ENCODE measurements around the gene TBC1D4.
A peak's percentile ranks its signal among the peaks of the same experiment; 100 is the strongest.

The TBC1D4 gene, protein sequence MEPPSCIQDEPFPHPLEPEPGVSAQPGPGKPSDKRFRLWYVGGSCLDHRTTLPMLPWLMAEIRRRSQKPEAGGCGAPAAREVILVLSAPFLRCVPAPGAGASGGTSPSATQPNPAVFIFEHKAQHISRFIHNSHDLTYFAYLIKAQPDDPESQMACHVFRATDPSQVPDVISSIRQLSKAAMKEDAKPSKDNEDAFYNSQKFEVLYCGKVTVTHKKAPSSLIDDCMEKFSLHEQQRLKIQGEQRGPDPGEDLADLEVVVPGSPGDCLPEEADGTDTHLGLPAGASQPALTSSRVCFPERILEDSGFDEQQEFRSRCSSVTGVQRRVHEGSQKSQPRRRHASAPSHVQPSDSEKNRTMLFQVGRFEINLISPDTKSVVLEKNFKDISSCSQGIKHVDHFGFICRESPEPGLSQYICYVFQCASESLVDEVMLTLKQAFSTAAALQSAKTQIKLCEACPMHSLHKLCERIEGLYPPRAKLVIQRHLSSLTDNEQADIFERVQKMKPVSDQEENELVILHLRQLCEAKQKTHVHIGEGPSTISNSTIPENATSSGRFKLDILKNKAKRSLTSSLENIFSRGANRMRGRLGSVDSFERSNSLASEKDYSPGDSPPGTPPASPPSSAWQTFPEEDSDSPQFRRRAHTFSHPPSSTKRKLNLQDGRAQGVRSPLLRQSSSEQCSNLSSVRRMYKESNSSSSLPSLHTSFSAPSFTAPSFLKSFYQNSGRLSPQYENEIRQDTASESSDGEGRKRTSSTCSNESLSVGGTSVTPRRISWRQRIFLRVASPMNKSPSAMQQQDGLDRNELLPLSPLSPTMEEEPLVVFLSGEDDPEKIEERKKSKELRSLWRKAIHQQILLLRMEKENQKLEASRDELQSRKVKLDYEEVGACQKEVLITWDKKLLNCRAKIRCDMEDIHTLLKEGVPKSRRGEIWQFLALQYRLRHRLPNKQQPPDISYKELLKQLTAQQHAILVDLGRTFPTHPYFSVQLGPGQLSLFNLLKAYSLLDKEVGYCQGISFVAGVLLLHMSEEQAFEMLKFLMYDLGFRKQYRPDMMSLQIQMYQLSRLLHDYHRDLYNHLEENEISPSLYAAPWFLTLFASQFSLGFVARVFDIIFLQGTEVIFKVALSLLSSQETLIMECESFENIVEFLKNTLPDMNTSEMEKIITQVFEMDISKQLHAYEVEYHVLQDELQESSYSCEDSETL (N-terminal part only)

DNA sequence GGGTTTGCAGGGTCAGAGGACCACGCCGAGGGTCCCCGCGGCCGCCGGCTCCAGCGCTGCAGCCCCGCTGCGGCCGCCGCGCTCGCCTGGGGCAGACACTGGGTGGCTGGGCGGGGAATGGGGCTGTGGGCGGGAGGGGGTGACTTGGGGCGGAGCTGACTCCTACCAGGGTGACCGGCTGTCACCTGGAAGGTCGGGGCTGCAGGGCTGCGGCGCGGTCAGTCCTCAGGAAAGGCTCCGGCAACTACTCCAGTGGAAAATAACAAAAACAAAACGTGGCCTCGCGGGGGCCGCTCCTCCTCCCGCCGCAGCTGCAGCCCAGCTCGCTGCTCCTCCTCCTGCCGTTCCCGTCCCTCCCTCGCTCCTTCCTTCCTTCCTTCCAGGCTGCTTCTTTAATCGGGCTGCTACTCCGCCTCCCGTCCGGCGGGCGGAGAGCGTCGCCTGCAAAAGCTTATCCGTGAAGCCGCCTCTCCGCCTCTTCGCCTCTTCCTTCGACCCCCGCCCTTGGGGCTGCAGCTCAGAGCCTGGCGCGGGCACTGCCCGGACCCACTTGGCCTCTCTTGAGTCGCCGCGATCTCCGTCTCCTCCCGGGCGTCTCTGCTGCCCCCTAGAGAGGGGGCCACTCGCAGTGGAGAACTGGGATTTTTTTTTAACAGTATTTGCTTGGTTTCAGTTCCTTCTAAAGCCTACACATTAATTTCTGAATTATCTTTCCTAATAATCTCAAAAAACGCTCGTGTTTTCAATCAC, at the start of gene TBC1D4:
Gene TBC1D4 (minus strand): TSS at position 100 of the 750 bp plus-strand sequence. CDS start 402 bp downstream, outside the sequence.
- peak; percentile 97 for DNase-seq

DNA sequence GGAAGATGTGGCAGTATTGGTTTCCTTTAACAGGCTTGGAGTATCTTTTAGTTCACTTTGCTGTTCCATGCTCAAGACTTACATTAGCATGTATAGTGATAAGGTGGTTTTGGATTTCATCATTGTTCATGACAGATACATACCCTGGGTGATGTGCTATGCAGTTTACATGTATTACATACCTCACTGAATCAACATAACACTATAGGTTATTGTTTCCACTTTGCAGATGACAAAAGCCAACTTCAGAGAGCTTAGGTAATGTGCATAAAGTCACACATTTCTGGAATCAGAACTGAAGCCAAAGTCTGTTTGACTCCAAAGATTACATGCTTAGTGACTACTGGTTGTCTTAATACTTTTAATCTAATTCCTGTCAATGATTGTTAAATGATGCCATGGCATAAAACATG, 48.6 kb upstream of the TBC1D4 start:
- no peak for DNase-seq

DNA sequence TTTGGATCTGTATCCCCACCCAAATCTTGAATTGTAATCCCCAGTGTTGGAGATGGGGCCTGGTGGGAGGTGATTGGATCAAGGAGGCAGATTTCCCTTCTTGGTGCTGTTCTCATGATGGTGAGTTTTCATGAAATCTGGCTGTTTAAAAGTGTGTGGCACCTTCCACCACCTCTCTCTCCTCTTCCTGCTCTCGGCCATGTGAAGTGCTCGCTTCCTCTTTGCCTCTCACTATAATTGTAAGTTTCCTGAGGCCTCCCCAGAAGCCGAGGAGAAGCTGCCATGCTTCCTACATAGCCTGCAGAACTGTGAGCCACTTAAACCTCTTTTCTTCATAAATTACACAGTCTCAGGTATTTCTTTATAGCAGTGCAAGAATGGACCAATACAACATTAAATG, 40.0 kb upstream of the TBC1D4 start:
- DNase-seq: no peak

DNA sequence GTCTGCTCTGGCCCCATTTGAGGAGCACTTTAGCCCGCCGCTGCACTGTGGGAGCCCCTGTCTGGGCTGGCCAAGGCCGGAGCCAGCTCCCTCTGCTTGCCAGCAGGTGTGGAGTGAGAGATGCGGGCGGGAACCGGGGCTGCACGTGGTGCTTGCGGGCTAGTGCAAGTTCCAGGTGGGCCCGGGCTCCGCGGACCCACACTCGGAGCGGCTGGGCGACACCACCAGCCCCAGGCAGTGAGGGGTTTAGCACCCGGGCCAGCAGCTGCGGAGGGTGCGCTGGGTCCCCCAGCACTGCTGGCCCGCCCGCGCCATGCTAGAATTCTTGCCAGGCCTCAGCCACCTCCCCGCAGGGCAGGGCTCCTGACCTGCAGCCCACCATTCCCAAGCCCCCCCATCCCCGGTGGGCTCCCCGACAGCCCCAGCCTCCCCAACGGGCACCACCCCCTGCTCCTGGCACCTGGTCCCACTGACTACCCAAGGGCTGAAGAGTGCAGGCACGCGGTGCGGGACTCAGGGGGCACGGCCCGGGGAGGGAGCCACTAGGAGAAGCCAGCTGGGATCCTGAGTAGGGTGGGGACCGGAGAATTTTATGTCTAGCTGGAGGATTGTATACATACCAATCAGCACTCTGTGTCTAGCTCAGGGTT, 36.6 kb upstream of the TBC1D4 start:
- DNase-seq: no peak

DNA sequence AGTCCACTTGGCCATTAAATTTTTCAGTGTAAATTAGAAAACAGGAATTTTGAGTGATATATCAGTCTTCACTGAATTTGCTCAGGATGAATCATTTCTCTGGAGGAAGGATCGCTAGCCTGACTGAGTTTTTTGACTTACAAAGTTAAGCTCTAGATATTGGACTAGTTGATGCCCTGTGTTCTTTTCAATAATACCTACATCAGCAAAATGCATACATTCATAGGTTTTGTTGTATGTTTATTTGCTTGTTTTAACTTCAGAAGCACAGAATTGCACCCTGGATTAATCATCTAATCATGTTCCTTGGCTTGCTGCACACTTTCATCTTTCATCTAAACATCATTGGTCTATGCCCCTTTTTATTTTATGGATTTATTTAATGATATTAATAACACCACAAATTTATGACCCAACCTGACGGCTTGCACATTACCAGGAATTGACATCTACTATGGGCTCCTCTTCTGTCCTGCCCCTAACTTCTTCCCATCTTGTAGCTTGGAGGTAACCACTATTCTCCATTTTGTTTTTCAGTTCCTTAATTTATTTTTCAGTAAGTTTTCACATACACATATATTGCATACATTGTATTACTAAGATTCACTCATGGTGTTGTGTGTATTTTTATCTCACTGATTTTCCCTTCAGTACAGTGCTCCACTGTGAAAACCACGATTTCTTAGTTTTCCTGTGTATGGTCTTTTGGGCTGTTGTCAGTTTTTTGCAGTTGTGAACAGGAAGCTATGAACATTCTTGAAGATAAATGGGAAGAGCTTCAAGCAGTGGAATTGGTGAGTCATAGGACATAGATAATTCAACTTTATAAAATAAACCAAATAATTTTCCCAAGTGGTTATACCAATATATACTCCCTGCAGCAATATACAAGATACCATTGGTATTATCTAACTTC, 32.4 kb upstream of the TBC1D4 start:
- DNase-seq: no peak

DNA sequence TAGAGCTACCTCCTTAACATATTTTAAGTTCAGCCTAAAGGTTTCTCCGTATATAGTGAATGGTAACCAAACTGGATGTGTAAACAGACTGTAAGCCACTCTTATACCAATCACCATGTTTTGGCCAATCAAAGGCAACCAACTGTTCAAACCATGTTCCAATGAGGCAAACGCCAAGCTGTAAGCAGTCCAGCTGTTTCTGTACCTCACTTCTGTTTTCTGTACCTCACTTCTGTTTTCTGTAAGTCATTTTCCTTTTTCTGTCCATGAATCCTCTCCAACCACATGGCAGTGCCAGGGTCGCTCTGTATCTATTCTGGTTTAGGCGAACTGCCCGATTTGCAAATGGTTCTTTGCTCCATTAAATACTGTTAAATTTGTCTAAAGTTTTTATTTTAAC, 31.3 kb upstream of the TBC1D4 start:
- no peak for DNase-seq

DNA sequence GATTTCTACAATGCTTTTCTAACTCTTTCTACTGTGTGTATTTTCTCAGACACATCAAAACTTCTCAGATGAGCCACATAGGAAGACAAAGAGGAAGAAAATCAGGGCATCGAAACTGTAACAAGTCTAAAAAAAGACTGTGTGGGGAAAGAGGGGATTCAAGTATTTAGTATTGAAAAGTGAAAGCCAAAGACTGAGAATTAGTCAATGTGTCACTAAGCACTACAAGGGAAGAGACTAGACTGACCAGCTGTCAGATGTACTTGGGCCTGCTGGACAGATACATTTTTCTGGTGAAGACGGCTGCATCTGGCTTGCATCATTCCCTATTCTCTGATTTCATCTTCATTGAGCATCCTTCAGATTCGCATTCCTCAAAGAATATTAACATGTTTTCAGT, 30.3 kb upstream of the TBC1D4 start:
- no peak for DNase-seq

DNA sequence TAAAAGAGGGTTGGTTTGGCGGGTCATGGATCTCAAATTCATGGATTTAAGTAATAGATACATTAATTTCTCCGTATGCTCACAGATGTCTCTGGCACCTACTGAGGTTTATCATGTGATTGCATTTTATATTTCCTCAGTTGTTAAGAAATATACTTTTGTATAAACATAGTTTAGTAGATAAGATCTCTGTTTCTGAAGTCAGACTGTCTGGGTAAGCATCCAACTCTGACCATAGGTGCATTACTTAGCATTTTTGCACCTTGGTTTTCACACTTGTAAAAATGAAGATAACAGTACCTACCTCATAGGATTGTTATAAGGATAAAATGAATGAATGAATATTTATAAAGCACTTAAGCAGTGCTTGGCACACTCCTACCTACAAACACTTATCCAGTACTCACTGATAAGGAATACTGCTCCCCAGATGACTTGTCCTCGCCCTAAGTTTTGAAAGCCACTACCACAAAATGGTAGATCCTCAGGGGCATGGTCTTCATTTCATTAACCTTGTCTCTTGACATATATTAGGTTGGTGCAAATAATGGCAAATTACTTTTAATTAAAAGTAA, 29.2 kb upstream of the TBC1D4 start:
- no peak for DNase-seq

DNA sequence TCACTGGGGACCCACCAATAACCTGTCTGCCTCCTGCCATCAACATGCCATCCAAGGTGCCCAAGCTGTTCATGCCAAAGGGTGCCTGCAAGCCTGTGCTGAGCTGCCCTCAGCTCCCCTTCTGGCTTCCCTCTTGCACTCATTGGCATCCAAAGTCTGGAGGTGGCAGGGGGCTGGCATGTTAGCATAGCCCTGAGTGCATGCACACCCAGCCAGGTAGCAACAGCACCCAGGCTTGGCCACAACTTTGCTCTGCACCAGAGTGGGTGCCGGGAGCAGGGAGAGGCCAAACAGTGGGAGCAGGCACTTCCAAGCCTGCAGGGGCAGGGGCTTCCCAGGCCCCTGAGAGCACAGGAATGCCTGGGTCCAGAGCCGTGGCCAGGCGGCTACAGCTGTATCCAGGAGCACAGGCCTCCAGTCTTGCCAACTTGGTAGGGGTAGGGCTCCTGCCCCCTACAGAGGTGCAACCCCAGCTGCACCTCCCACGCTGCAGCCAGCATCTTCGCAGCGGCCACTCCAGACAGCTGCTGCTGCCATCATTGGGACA, 26.1 kb upstream of the TBC1D4 start:
- no peak for DNase-seq

DNA sequence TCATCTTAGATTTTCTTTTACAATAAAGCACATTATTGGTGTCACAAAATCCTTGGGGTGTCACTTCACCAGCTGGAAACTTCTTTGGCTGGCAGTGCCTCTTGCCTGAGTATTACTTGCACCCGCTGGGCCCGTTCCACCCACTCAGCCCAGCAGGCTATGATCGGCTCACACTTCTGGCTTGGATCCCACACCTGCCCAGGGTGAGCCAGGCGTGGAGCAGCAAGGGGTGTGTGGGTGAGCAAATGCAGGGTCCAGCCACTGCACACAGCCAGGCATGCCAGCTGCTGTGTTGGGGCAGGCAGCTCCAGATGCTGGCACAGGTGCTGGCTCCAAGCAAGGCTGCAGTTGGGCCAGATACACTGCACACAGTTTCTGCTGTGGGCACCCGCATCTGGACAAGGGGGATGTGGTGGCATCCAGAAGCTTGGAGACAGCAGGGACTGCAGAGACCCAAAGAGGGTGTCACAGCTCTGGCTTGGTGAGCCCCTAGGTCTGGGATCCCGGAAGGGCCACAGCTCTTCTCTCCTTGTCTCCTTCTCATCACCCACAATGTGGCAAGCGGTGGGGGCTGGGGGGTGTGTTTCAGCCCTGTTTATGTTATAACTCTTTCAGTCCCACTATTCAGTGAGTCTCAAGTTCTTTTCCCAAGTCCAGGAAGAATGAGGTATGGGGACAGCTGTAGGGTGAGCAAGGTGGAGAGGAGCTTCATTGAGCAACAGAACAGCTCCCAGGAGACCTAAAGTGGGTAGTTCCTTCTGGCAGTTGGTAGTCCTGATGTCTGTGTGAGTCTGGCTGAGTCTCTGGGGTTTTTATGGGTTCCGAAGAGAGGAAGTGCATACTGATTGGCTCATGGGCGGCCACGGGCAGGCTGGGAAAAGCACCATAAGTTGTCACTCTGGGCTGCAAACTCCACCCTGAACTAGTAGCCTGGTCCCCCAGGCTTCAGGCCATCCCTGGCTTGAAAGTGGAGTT, 25.3 kb upstream of the TBC1D4 start:
- no peak for DNase-seq

DNA sequence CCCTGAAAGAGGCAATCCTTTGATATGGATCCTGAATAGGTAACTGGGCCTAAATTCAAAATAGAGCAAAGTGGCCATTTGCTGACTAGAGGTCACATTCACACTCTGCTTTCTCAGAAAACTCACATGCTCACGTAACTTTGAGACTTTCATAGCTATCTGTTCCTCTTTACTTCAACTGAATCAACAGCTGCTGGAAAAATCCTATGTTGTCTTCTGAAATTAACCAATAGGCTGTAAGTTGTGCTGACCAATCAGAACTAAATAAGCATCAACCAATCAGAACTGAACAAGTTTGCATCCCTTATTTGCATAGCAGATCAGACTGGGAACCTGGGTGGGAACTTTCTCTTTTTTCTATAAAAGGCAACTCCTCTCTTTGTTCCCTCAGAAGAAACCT, 24.0 kb upstream of the TBC1D4 start:
- no peak for DNase-seq

DNA sequence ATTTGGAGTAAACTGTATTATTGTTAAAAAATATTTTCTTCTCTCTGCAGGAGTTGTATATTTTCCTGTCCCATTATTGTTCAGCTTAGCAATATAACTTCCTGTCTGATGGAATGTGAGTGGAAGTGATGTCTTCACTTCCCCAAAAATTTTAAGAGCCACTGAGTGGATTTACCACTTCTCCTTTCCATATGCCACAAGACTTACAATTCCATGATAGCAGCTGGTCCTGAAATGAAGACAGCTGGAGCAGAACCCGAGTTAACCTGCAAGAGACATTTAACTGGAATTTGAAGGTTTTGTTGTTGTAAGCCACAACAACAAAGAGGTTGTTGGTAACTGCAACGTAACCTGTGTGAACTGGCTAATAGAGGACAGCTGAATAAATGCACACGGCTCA, 23.4 kb upstream of the TBC1D4 start:
- DNase-seq: no peak

DNA sequence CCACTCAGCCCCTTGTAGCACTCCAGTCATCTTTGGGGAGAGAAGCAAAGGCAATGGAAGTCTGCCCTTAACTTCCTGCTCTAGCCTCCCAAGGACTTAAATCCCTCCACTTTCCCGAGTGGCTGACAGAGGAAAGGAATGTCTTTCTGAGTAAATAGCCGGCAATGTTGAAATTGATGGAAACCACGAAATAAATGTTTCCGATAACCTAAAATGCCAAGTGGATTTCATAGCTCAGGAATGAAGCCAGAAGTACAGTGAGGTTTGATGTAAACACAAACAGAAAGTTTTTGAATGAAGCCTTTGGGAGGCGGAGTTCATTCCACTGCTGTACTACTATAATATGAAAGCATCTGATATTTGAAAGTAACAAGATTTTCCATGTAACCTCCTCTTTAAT, 14.0 kb upstream of the TBC1D4 start:
- no peak for DNase-seq

DNA sequence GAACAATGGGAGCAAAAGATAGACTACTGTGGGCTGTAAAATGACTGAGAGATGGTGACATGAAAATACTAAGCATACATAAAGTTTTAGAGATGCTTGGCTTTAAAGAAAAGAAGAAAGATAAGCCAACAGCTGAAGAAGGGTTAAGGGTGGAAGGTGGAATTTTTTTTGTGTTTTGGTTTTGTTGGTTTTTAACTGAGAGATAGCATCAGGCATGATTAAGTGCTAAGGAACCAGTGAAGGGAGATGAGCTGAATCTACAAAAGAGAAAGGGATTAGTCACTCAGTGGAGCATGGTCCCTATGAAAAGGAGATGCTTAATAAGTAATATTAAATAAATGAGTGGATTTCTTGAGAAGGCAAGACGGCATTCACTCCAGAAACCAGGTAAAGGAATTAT, 12.5 kb upstream of the TBC1D4 start:
- no peak for DNase-seq

DNA sequence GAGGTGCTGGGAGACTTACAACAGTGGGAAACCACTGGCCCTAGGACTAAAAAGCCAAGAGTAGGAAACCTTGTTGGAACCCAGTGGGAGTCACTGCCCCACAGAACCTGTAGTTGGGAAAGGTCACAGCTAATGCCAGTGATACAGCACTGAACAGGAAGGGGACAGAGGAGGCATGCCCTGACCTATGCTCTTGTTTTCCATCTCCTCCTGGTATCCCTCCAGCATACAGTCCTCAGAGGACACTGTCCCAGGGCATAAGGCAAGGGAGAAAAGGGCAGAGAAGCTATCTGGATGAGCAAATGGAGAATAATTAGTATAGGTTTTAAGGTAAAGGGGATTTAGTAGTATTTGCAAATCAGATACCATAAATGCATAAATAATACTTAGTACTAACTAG, 11.2 kb upstream of the TBC1D4 start:
- no peak for DNase-seq

DNA sequence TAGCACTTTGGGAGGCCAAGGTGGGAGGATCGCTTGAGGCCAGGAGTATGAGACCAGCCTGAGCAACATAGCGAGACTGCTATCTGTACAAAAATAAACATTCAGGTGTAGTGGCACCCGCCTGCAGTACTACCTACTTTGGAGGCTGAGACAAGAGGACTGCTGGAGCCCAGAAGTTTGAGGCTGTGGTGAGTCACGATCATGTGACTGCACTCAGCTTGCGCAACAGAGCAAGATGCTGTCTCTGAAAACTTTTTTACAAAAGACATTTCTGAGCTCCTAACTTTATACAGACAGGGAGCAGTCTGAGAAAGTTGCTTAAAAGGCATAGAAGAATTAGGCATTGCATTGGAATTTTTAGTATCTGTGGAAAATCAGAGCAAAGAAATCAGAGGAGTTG, 10.4 kb upstream of the TBC1D4 start:
- DNase-seq: no peak

DNA sequence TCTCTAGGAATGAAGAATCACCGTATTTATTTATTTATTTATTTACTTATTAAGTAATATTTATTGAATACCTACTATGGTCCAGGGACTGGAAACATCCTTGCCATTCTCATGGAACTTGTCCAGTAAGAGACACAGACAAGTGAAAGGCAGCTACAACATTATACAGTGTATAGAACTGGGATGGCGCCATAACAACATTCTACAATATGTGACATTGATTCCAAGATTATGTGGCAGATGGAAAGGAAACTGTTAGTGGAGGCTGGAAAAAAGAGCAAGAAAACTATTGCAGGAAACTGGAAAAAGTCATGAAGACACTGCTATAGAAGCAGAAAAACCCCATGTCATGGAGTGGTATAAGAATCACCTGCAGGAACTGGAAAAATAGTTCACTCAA, 9.4 kb upstream of the TBC1D4 start:
- no peak for DNase-seq

DNA sequence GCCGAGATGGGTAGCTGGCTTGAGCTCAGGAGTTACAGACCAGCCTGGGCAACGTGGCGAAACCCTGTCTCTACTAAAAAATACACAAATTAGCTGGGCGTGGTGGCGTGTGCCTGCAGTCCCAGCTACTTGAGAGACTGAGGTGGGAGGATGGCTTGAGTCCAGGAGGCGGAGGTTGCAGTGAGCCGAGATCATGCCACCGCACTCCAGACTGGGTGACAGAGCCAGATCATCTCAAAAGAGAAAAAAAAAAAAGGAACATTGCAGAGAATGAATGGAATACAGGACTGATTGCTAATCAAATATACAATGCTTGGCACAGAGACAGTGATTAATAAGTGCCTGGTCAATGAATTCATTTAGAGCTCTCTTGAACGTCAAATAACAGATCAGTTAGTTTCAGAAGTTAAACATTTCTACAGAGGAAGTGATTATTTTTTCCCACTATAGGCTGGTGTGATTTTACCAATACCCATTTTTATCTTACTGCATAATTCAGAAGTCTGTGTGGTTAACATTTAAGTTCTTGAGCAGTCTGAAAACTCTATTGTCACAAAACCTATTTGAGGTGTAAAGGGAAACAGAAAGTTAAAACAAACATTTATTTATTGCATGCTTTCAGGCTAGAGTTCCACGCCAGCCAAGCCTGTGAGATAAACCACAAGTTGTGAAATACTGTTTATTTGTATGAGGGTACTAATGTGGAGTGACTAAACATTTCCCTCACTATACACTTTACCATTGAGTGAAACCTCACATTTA, 7.7 kb upstream of the TBC1D4 start:
- no peak for DNase-seq
